ENCODE results near the gene SLC25A52.
"Not testable (repeated sequence)": the region's sequence is repeated elsewhere in the genome, so short reads cannot be mapped to it uniquely, and the experiment has no call there.

Gene SLC25A52

GRCh38 chr18:31740180-31740579, 20.5 kb downstream of the SLC25A52 start:
- no peak for DNase-seq (ENCODE audit: low read depth in 2 of 2)

GRCh38 chr18:31739651-31740050, 21.0 kb downstream of the SLC25A52 start:
- DNase-seq (ENCODE audit: low read depth in 2 of 2): no peak

GRCh38 chr18:31738460-31739407, 21.9 kb downstream of the SLC25A52 start:
- DNase-seq (ENCODE audit: low read depth in 2 of 2): no peak

GRCh38 chr18:31736630-31737029, 24.1 kb downstream of the SLC25A52 start:
- no peak for DNase-seq (ENCODE audit: low read depth in 2 of 2)

- DNase-seq (ENCODE audit: low read depth in 2 of 2): no peak
Observed at GRCh38 chr18:31731628-31732027, 29.1 kb downstream of the SLC25A52 start.

- DNase-seq (ENCODE audit: low read depth in 2 of 2): not testable (repeated sequence)
Observed at GRCh38 chr18:31729196-31729595, 31.5 kb downstream of the SLC25A52 start.

- DNase-seq (ENCODE audit: low read depth in 2 of 2): no peak
Observed at GRCh38 chr18:31723990-31724711, 36.5 kb downstream of the SLC25A52 start.

- no peak for DNase-seq (ENCODE audit: low read depth in 2 of 2)
Observed at GRCh38 chr18:31723639-31723989, 37.1 kb downstream of the SLC25A52 start.

- peak; percentile 60 to 71 for DNase-seq (ENCODE audit: low read depth in 2 of 2)
Observed at GRCh38 chr18:31722369-31722957, 38.2 kb downstream of the SLC25A52 start.

- DNase-seq (ENCODE audit: low read depth in 2 of 2): no peak
Observed at GRCh38 chr18:31721601-31722000, 39.1 kb downstream of the SLC25A52 start.

- DNase-seq (ENCODE audit: low read depth in 2 of 2): no peak
Observed at GRCh38 chr18:31720867-31721266, 39.8 kb downstream of the SLC25A52 start.

GRCh38 chr18:31719363-31720006, 41.2 kb downstream of the SLC25A52 start:
- no peak for DNase-seq (ENCODE audit: low read depth in 2 of 2)

GRCh38 chr18:31718386-31718785, 42.3 kb downstream of the SLC25A52 start:
- DNase-seq (ENCODE audit: low read depth in 2 of 2): no peak

GRCh38 chr18:31716362-31716761, 44.3 kb downstream of the SLC25A52 start:
- DNase-seq (ENCODE audit: low read depth in 2 of 2): no peak

GRCh38 chr18:31711365-31712172, 49.1 kb downstream of the SLC25A52 start:
- no peak for DNase-seq (ENCODE audit: low read depth in 2 of 2)

- DNase-seq (ENCODE audit: low read depth in 2 of 2): no peak
Observed at GRCh38 chr18:31710826-31711225, 49.9 kb downstream of the SLC25A52 start.
